D721Med (cell line): Measurements from ENCODE around the gene CAMLG.

Experiments used
- DNase-seq: peaks from one replicate; pipeline ENCODE4 v3.0.0; 2011; ENCODE audit warnings: low spot score; ENCODE audit not compliant: insufficient read length
- FAIRE-seq: peaks from 2 replicates; lab custom pipeline; 2011; peaks lifted over from hg19 to GRCh38; lab: Jason Lieb, UNC
- TF ChIP-seq, protein P1 (sequence below): IDR thresholded peaks from 2 replicates; pipeline ENCODE4 v1.5.1; 2012; ENCODE audit warnings: mild to moderate bottlenecking, control low read depth; ENCODE audit not compliant: insufficient read depth; ENCODE audit errors: missing control alignments

Gene CAMLG

GRCh38 chr5:134732819-134733218, 5.5 kb upstream of the CAMLG start:
- FAIRE-seq (no peak), DNase-seq (no peak)
- TF ChIP-seq, protein P1, sequence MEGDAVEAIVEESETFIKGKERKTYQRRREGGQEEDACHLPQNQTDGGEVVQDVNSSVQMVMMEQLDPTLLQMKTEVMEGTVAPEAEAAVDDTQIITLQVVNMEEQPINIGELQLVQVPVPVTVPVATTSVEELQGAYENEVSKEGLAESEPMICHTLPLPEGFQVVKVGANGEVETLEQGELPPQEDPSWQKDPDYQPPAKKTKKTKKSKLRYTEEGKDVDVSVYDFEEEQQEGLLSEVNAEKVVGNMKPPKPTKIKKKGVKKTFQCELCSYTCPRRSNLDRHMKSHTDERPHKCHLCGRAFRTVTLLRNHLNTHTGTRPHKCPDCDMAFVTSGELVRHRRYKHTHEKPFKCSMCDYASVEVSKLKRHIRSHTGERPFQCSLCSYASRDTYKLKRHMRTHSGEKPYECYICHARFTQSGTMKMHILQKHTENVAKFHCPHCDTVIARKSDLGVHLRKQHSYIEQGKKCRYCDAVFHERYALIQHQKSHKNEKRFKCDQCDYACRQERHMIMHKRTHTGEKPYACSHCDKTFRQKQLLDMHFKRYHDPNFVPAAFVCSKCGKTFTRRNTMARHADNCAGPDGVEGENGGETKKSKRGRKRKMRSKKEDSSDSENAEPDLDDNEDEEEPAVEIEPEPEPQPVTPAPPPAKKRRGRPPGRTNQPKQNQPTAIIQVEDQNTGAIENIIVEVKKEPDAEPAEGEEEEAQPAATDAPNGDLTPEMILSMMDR = no peak

GRCh38 chr5:134735243-134735642, 3.1 kb upstream of the CAMLG start:
- DNase-seq (no peak), FAIRE-seq (no peak)
- TF ChIP-seq, protein P1 = no peak

GRCh38 chr5:134736173-134736812, 2.1 kb upstream of the CAMLG start:
- FAIRE-seq (no peak), DNase-seq (no peak)
- TF ChIP-seq, protein P1 = no peak

- TF ChIP-seq, protein P1 = peak; percentile 37
- FAIRE-seq (no peak), DNase-seq (no peak)
Observed at GRCh38 chr5:134738963-134739661, 764 bp downstream of the CAMLG start.

- FAIRE-seq (no peak), DNase-seq (no peak)
- TF ChIP-seq, protein P1 = no peak
Observed at GRCh38 chr5:134741052-134741451, 2.7 kb downstream of the CAMLG start.

DNA sequence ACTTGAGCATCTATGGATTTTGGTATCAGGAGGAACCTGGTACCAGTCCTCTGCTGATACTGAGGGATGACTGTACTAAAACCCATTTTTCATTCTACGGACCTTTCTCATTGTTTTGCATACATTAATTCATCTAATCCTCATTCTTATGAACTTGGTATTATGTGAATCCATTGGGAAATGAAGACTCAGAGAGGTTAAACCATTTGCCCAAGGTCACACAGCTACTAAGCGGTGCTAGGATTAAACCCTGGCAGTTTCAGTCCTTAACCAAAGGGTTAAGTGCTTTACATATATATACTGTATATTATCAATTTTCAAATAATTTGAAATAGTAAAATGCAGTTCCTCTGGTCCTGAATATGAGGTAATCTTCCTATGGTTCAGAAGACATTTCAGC, 3.8 kb downstream of the CAMLG start:
- DNase-seq (no peak), FAIRE-seq (no peak)
- TF ChIP-seq, protein P1 = no peak

DNA sequence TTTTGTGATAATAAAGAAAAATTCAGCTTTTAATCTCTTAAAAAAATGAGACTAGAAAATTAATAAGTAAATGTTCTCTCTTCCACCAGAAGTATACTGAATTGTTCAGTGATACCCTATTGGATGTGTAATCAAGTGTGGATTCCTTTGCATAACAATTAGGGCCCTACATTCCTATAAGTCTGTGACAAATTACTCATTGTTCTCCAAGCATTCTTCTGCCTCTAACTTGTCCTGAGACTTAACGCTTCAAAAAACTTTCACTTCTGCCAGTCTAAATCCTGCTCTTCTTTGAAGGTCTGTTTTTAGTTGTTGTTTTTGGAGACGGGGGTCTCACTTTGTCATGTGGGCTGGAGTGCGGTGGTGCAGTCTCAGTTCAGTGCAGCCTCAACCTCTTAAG, 11.1 kb downstream of the CAMLG start:
- no peak for DNase-seq
- FAIRE-seq = no peak
- TF ChIP-seq, protein P1 = no peak
